Measurements from ENCODE around the gene ELANE. TPM values are rescaled to one million over a fixed set of nuclear protein-coding genes. Genes with fewer than 3 reads are reported as not detected.

ELANE gene
- total and polyA plus RNA-seq, 9 of the 15 experiments (the other 6 are each of a cell fraction or from before 2014, with no cell fraction given), result not detected

DNA sequence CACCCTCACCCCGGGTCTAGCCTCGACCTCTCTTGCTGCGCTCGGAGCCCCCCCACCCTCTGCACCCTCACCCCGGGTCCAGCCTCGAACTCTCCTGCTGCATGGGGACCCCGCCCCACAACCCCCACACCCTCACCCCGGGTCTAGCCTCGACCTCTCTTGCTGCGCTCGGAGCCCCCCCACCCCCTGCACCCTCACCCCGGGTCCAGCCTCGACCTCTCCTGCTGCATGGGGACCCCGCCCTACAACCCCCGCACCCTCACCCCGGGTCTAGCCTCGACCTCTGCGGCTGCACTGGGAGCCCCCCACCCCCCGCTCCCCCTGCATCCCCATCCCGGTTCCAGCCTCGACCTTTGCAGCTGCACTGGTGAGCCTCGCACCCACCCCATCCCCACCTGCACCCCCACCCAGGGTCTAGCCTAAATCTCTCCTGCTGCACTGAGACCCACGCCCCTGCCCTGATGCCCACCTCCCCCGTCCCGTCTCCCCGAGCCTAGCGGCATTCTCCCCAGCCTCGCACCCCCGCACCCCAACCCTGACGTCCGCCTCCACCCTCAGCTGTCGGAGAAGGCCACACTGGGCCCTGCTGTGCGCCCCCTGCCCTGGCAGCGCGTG, 9.1 kb downstream of the ELANE start (continued):
- no peak for TF ChIP-seq SMAD1 (IDR thresholded peaks at IDR 0.05; ENCODE audit: low read depth, low read length, partially characterized antibody)
- no peak for TF ChIP-seq NCOA1 (IDR thresholded peaks at IDR 0.05; ENCODE audit: low read depth)
- TF ChIP-seq PHF20 (IDR thresholded peaks at IDR 0.05; ENCODE audit: partially characterized antibody), result no peak
- TF ChIP-seq ZBTB7A (IDR thresholded peaks at IDR 0.05; ENCODE audit: borderline replicate concordance, control insufficient read depth, low read depth, low read length), result peak; percentile 73; the same call in 1 of the 2 replicates
- no peak for TF ChIP-seq JUNB (CRISPR knock-in tag; conservative IDR thresholded peaks at IDR 0.05)
- no peak for TF ChIP-seq CC2D1A (IDR thresholded peaks at IDR 0.05)
- TF ChIP-seq, protein P1, sequence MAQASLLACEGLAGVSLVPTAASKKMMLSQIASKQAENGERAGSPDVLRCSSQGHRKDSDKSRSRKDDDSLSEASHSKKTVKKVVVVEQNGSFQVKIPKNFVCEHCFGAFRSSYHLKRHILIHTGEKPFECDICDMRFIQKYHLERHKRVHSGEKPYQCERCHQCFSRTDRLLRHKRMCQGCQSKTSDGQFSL (CRISPR knock-in tag; IDR thresholded peaks at IDR 0.05), result no peak
- TF ChIP-seq, protein P1 (tag; IDR thresholded peaks at IDR 0.05), result peak in 1 of 2 experiments; percentile 23; a peak in 1 of 4 replicates
